Brain microvascular endothelial cell (primary cell): ENCODE measurements around the gene TNNT2.

Experiments used
- DNase-seq: peaks from one replicate; pipeline ENCODE4 v3.0.0-alpha.2; 2020
- H3K27ac ChIP-seq: fragments of 250-450 bp; sonication (Bioruptor Pico); 2 replicates; pipeline ENCODE4 v1.5.1; 2020; ENCODE audit warnings: mild to moderate bottlenecking, moderate library complexity
- H3K27me3 ChIP-seq: fragments of 250-450 bp; sonication (Bioruptor Pico); replicated peaks from 2 replicates; pipeline ENCODE4 v1.5.1; 2020; ENCODE audit warnings: mild to moderate bottlenecking
- H3K36me3 ChIP-seq: fragments of 250-450 bp; sonication (Bioruptor Pico); replicated peaks from 2 replicates; pipeline ENCODE4 v1.5.1; 2020; ENCODE audit warnings: mild to moderate bottlenecking
- H3K4me3 ChIP-seq: 2 replicates; pipeline ENCODE4 v1.5.1; 2011; ENCODE audit warnings: low read depth, mild to moderate bottlenecking, control low read depth, low read length, moderate library complexity
- CTCF ChIP-seq: IDR thresholded peaks from 2 replicates; pipeline ENCODE4 v1.5.1; 2011; ENCODE audit warnings: low read depth, mild to moderate bottlenecking, moderate library complexity, low read length, control low read depth, inconsistent platforms; ENCODE audit errors: missing control alignments
- in situ Hi-C: cut with HindIII; loops from 2 replicates; pipeline ENCODE4 v1.10.0; 2017; ENCODE audit warnings: low sequenced_read_pairs, low pct_ligation_motif_present

TNNT2 gene

GRCh38 chr1:201310251-201310985 lies 67.1 kb downstream of the TNNT2 start:
- Histone ChIP-seq H3K27me3 (peaks cover 21% of the 10 kb centered on the region), H3K36me3 (no peaks in the 10 kb centered on the region), H3K4me3 (no peak overlapping the region), H3K27ac (no peak overlapping the region)
- in situ Hi-C loops, result no loop called here
- no peak for TF ChIP-seq CTCF
- no peak for DNase-seq

- no peak overlapping the region for H3K27ac ChIP-seq
- no peak overlapping the region for H3K4me3 ChIP-seq
- peaks cover 21% of the 10 kb centered on the region for H3K27me3 ChIP-seq
- in situ Hi-C loops, result no loop called here
- TF ChIP-seq CTCF, result peak; percentile 21
- DNase-seq, result peak; percentile 48
- no peaks in the 10 kb centered on the region for H3K36me3 ChIP-seq
Observed at GRCh38 chr1:201309416-201309815, 68.1 kb downstream of the TNNT2 start.
